Activated B cell treated with CpG ODN at 0.5 μM for 24 hours (primary cell): Measurements from ENCODE around the gene CFHR5. TPM values are rescaled to one million over a fixed set of nuclear protein-coding genes. Genes with fewer than 3 reads are reported as not detected.

Experiments
- ATAC-seq: fragments of 200-7000 bp; cut with Tn5 transposase; one replicate; pipeline ENCODE4 v1.10.0; 2021; ENCODE audit warnings: low read depth, mild to moderate bottlenecking, moderate library complexity
- CTCF ChIA-PET: fragments of 350-600 bp; sonication (Branson Sonifier 250); formaldehyde crosslinking; loops from one replicate; lab custom pipeline; 2021; ENCODE audit warnings: antibody characterized with exemption; lab: Charles Lee
- POLR2A ChIA-PET: fragments of 350-600 bp; sonication (Branson Sonifier 250); formaldehyde crosslinking; loops from one replicate; lab custom pipeline; 2021; ENCODE audit warnings: antibody characterized with exemption; lab: Charles Lee
- DNase-seq: peaks from one replicate; pipeline ENCODE4 v3.0.0; 2022
- H3K27ac Mint-ChIP-seq: one replicate; pipeline ENCODE4 v1.8.0; 2020; ENCODE audit warnings: mixed read lengths
- H3K27me3 Mint-ChIP-seq: one replicate; pipeline ENCODE4 v1.8.0; 2021; ENCODE audit warnings: mixed read lengths
- H3K36me3 Mint-ChIP-seq: one replicate; pipeline ENCODE4 v1.8.0; 2021; ENCODE audit warnings: low read depth, mixed read lengths
- H3K4me1 Mint-ChIP-seq: one replicate; pipeline ENCODE4 v1.8.0; 2021; ENCODE audit warnings: mixed read lengths
- H3K4me3 Mint-ChIP-seq: one replicate; pipeline ENCODE4 v1.8.0; 2020; ENCODE audit warnings: mild to moderate bottlenecking, mixed read lengths
- H3K9me3 Mint-ChIP-seq: one replicate; pipeline ENCODE4 v1.8.0; 2020; ENCODE audit warnings: mixed read lengths
- intact Hi-C: fragments of 100-400 bp; cut with micrococcal nuclease; formaldehyde crosslinking; loops from one replicate; pipeline ENCODE4 v1.15.1; 2024
- total RNA-seq: library from RNA; stranded (reverse); gene quantifications from 2 replicates; pipeline ENCODE4 v1.2.3, GENCODE V29; 2022
- TF ChIP-seq, protein P1 (sequence below): fragments of 200-600 bp; IDR thresholded peaks from one replicate; pipeline ENCODE4 v1.8.0; 2022; ENCODE audit warnings: antibody characterized with exemption, mild to moderate bottlenecking

The CFHR5 gene
- total RNA-seq, 1 donor from 2014 or later, result not detected

DNA sequence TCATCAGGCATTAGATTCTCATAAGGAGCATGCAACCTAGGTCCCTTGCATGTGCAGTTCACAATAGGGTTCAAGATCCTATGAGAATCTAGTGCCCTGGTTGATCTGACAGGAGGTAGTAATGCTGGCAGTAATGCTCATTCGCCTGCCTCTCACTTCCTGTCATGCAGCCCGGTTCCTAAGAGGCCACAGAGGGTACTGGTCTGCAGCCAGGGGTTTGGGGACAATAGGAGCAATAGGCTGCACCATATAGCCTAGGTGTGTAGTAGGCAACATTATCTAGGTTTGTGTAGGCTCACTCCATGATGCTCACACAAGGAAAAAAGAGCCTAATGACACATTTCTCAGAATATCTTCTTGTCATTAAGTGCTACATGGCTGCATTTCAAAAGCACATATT lies 25.8 kb downstream of the CFHR5 start:
- Mint-ChIP-seq H3K9me3 (no peaks in the 10 kb centered on the region), H3K4me1 (no peaks in the 10 kb centered on the region), H3K27ac (no peak overlapping the region), H3K27me3 (no peaks in the 10 kb centered on the region), H3K36me3 (no peaks in the 10 kb centered on the region), H3K4me3 (no peak overlapping the region)
- intact Hi-C loops, result no loop called here
- no peak for DNase-seq
- POLR2A ChIA-PET, result no interaction called here
- CTCF ChIA-PET, result no interaction called here
- ATAC-seq, result no peak
- TF ChIP-seq, protein P1, sequence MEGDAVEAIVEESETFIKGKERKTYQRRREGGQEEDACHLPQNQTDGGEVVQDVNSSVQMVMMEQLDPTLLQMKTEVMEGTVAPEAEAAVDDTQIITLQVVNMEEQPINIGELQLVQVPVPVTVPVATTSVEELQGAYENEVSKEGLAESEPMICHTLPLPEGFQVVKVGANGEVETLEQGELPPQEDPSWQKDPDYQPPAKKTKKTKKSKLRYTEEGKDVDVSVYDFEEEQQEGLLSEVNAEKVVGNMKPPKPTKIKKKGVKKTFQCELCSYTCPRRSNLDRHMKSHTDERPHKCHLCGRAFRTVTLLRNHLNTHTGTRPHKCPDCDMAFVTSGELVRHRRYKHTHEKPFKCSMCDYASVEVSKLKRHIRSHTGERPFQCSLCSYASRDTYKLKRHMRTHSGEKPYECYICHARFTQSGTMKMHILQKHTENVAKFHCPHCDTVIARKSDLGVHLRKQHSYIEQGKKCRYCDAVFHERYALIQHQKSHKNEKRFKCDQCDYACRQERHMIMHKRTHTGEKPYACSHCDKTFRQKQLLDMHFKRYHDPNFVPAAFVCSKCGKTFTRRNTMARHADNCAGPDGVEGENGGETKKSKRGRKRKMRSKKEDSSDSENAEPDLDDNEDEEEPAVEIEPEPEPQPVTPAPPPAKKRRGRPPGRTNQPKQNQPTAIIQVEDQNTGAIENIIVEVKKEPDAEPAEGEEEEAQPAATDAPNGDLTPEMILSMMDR, result no peak

- ATAC-seq (no peak), DNase-seq (no peak)
- no peaks in the 10 kb centered on the region for H3K36me3 Mint-ChIP-seq
- intact Hi-C loops, result no loop called here
- H3K4me1 Mint-ChIP-seq, result no peaks in the 10 kb centered on the region
- ChIA-PET POLR2A (no interaction called here), CTCF (no interaction called here)
- H3K27ac Mint-ChIP-seq, result no peak overlapping the region
- no peak overlapping the region for H3K4me3 Mint-ChIP-seq
- H3K27me3 Mint-ChIP-seq, result no peaks in the 10 kb centered on the region
- TF ChIP-seq, protein P1, result no peak
- peaks cover 6% of the 10 kb centered on the region for H3K9me3 Mint-ChIP-seq
These were observed 31.5 kb downstream of the CFHR5 start for GRCh38 chr1:197008861-197009260.

DNA sequence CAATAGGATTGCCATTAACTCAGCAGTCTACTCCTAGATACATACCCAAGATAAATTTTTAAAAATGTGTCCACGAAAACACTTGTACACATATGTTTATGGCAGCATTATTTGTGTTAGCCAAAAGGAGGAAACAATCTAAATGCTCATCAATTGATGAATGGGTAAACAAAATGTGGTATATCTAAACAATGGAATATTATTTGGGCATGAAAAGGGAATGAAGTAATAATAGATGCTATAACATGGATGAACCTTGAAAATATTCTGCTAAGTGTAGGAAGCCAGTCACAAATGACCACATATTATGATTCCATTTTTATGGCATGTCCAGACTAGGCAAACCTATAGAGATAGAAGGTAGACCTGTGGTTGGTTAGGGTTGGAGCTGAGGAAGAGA lies 34.3 kb downstream of the CFHR5 start:
- no peaks in the 10 kb centered on the region for H3K36me3 Mint-ChIP-seq
- no peak overlapping the region for H3K4me3 Mint-ChIP-seq
- H3K4me1 Mint-ChIP-seq, result no peaks in the 10 kb centered on the region
- ChIA-PET POLR2A (no interaction called here), CTCF (no interaction called here)
- no peak for ATAC-seq
- H3K27me3 Mint-ChIP-seq, result no peaks in the 10 kb centered on the region
- H3K9me3 Mint-ChIP-seq, result peaks cover 6% of the 10 kb centered on the region
- TF ChIP-seq, protein P1, result no peak
- no peak overlapping the region for H3K27ac Mint-ChIP-seq
- no peak for DNase-seq
- intact Hi-C loops, result no loop called here

GRCh38 chr1:197013234-197013633 lies 35.9 kb downstream of the CFHR5 start:
- intact Hi-C loops, result no loop called here
- ATAC-seq, result no peak
- Mint-ChIP-seq H3K36me3 (no peaks in the 10 kb centered on the region), H3K9me3 (peaks cover 6% of the 10 kb centered on the region), H3K27me3 (no peaks in the 10 kb centered on the region), H3K4me3 (no peak overlapping the region), H3K27ac (no peak overlapping the region), H3K4me1 (no peaks in the 10 kb centered on the region)
- CTCF ChIA-PET, result no interaction called here
- POLR2A ChIA-PET, result no interaction called here
- TF ChIP-seq, protein P1, result no peak
- no peak for DNase-seq

DNA sequence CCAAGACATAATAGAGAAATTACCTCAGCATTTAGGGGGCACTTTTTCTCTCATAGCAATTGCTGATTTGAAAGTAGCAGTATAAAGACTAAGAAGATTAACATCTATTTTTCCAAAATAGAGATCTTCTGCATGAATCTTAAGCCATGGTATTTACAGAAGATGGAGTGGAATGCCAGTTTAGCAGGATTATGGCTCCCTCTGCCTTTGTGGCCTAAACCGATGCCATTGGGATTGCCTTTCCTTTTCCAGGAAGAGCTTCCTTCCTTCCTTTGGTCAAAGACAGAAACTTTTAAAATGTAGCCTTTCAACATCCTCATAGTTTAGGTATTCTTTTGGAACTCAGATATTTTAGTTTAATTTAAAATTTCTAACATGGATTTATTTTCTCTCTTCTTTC lies 39.4 kb downstream of the CFHR5 start:
- ChIA-PET CTCF (no interaction called here), POLR2A (no interaction called here)
- Mint-ChIP-seq H3K4me3 (no peak overlapping the region), H3K4me1 (no peaks in the 10 kb centered on the region), H3K27me3 (no peaks in the 10 kb centered on the region), H3K9me3 (peaks cover under 1% of the 10 kb centered on the region), H3K27ac (no peak overlapping the region), H3K36me3 (no peaks in the 10 kb centered on the region)
- no peak for DNase-seq
- TF ChIP-seq, protein P1, result no peak
- intact Hi-C loops, result no loop called here
- no peak for ATAC-seq
